HepG2 (cell line): ENCODE measurements around the gene MYO5A.

Source experiments
- FOXA3 ChIP-seq: IDR thresholded peaks from 2 replicates; pipeline ENCODE4 v1.6.1; 2016; ENCODE audit warnings: missing genetic modification reagents, missing compliant biosample characterization
- GABPA ChIP-seq, 2 experiments: IDR thresholded peaks; 2 replicates each; pipeline ENCODE4 v1.6.1; 2011 to 2016; ENCODE audit warnings: low read depth in 2 of 2, low read length in 1 of 2, missing biosample characterization in 1 of 2, missing genetic modification characterization in 1 of 2
- ZNF260 ChIP-seq: sonication (generic); formaldehyde crosslinking; IDR thresholded peaks from 2 replicates; pipeline ENCODE4 v1.4.0; 2020; ENCODE audit warnings: missing genetic modification reagents, low read depth, mild to moderate bottlenecking, borderline replicate concordance
- ZNF557 ChIP-seq: sonication (generic); formaldehyde crosslinking; IDR thresholded peaks from 2 replicates; pipeline ENCODE4 v1.4.0; 2020; ENCODE audit warnings: missing genetic modification reagents
- ZNF850 ChIP-seq: sonication (generic); formaldehyde crosslinking; conservative IDR thresholded peaks from 2 replicates; pipeline ENCODE4 v1.9.0; 2021; ENCODE audit warnings: mild to moderate bottlenecking, missing genetic modification reagents

DNA sequence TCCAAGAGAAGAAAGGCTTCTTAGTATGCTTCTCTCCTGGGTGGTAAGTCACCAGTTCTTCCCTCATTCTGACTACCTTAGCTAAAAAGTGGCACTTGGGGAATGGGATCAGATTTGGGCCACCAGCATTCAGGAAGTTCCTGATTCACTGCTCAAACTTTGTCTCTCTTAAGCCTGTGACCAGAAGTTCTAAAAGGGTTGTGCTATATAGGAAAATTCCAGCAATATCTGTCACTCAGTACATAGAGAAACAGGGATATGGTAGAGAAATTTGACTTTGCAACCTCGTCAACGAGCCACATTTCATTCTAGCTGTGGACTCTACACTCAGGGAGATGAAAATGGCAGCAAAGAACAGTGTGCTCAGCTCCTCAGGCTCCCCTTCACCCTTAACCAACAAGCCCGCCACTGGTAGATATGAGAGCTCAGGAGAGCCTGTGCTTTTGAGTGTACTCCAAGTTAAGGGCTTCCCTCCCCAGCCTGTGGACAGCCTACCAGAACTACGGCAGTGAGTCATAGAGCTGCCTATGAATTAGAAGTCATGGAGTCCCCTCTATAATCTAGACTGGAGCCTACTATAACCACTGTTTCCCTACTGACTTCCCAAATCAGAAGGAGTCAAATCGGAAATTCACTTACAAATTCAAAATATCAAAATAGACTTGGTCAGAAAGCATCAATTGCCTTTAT is 180.5 kb downstream of the MYO5A start:
- TF ChIP-seq FOXA3 (no peak), ZNF260 (CRISPR knock-in tag) (no peak), GABPA (IDR thresholded peaks at IDR 0.05; ENCODE audit: low read depth, low read length) (no peak), GABPA (CRISPR knock-in tag; IDR thresholded peaks at IDR 0.05; ENCODE audit: low read depth) (no peak), ZNF557 (no peak), ZNF850 (CRISPR knock-in tag) (no peak)
